Measurements from ENCODE around the gene HSF2. TPM values are rescaled to one million over a fixed set of nuclear protein-coding genes. Genes with fewer than 3 reads are reported as not detected.
A peak's percentile ranks its signal among the peaks of the same experiment; 100 is the strongest.

HSF2 gene
- polyA plus RNA-seq, 6 donors from 2014 or later, result 6.2 to 15.5 (median 11.1) TPM

GRCh38 chr6:122385857-122386612 is 13.4 kb upstream of the HSF2 start:
- DNase-seq, result no peak
- Mint-ChIP-seq H3K4me3 (no peak overlapping the region), H3K27me3 (peaks cover 22 to 44% (median 34%) of the 10 kb centered on the region in 3 donors), H3K9me3 (no peaks in the 10 kb centered on the region), H3K36me3 (no peaks in the 10 kb centered on the region), H3K27ac (no peak overlapping the region), H3K4me1 (no peaks in the 10 kb centered on the region)
- ATAC-seq (ENCODE audit: low read depth in 2 of 2), result no peak

GRCh38 chr6:122388945-122389344 is 10.5 kb upstream of the HSF2 start:
- Mint-ChIP-seq H3K4me3 (no peak overlapping the region), H3K4me1 (no peaks in the 10 kb centered on the region), H3K36me3 (no peaks in the 10 kb centered on the region), H3K27ac (no peak overlapping the region), H3K27me3 (peaks cover 23 to 47% (median 39%) of the 10 kb centered on the region in 3 donors), H3K9me3 (no peaks in the 10 kb centered on the region)
- DNase-seq, result no peak
- no peak for ATAC-seq (ENCODE audit: low read depth in 2 of 2)

GRCh38 chr6:122389704-122390372 is 9.6 kb upstream of the HSF2 start:
- DNase-seq (no peak), ATAC-seq (ENCODE audit: low read depth in 2 of 2) (peak in 1 of 2 donors; percentile 20)
- H3K27me3 Mint-ChIP-seq, result peaks cover 24 to 43% (median 38%) of the 10 kb centered on the region in 3 donors
- no peak overlapping the region for H3K4me3 Mint-ChIP-seq
- H3K36me3 Mint-ChIP-seq, result no peaks in the 10 kb centered on the region
- H3K4me1 Mint-ChIP-seq, result no peaks in the 10 kb centered on the region
- H3K27ac Mint-ChIP-seq, result no peak overlapping the region
- H3K9me3 Mint-ChIP-seq, result no peaks in the 10 kb centered on the region

GRCh38 chr6:122392564-122393350 is 6.7 kb upstream of the HSF2 start:
- H3K27ac Mint-ChIP-seq, result no peak overlapping the region
- DNase-seq (no peak), ATAC-seq (ENCODE audit: low read depth in 2 of 2) (no peak)
- no peaks in the 10 kb centered on the region for H3K4me1 Mint-ChIP-seq
- no peak overlapping the region for H3K4me3 Mint-ChIP-seq
- no peaks in the 10 kb centered on the region for H3K36me3 Mint-ChIP-seq
- peaks cover 15 to 26% (median 19%) of the 10 kb centered on the region in 3 donors for H3K27me3 Mint-ChIP-seq
- H3K9me3 Mint-ChIP-seq, result no peaks in the 10 kb centered on the region

- Mint-ChIP-seq H3K36me3 (no peaks in the 10 kb centered on the region), H3K9me3 (no peaks in the 10 kb centered on the region), H3K27me3 (peaks cover 15 to 25% (median 18%) of the 10 kb centered on the region in 3 donors), H3K4me3 (no peak overlapping the region), H3K27ac (no peak overlapping the region), H3K4me1 (no peaks in the 10 kb centered on the region)
- no peak for ATAC-seq (ENCODE audit: low read depth in 2 of 2)
- DNase-seq, result no peak
These were observed 6.0 kb upstream of the HSF2 start for GRCh38 chr6:122393351-122393896.

GRCh38 chr6:122394016-122394415 is 5.4 kb upstream of the HSF2 start:
- H3K27ac Mint-ChIP-seq, result no peak overlapping the region
- ATAC-seq (ENCODE audit: low read depth in 2 of 2) (no peak), DNase-seq (no peak)
- peaks cover 14 to 21% (median 18%) of the 10 kb centered on the region in 3 donors for H3K27me3 Mint-ChIP-seq
- H3K4me1 Mint-ChIP-seq, result peaks cover 0 to 3% (median 0%) of the 10 kb centered on the region in 3 donors
- no peak overlapping the region for H3K4me3 Mint-ChIP-seq
- H3K9me3 Mint-ChIP-seq, result no peaks in the 10 kb centered on the region
- no peaks in the 10 kb centered on the region for H3K36me3 Mint-ChIP-seq

- H3K9me3 Mint-ChIP-seq, result no peaks in the 10 kb centered on the region
- H3K36me3 Mint-ChIP-seq, result no peaks in the 10 kb centered on the region
- peaks cover 10 to 23% (median 15%) of the 10 kb centered on the region in 3 donors for H3K4me1 Mint-ChIP-seq
- DNase-seq, result no peak
- H3K27me3 Mint-ChIP-seq, result peaks cover under 1 to 4% (median 2%) of the 10 kb centered on the region in 3 donors
- H3K27ac Mint-ChIP-seq, result peak overlapping the region in 5 of 6 donors; percentile 42 to 86 (median 80)
- H3K4me3 Mint-ChIP-seq, result peak overlapping the region; percentile 87 to 99 (median 97)
- no peak for ATAC-seq (ENCODE audit: low read depth in 2 of 2)
These were observed 451 bp upstream of the HSF2 start for GRCh38 chr6:122399055-122399347.

GRCh38 chr6:122400121-122400450 is 634 bp downstream of the HSF2 start:
- Mint-ChIP-seq H3K9me3 (no peaks in the 10 kb centered on the region), H3K27me3 (no peaks in the 10 kb centered on the region), H3K27ac (peak overlapping the region; percentile 79 to 96 (median 88)), H3K4me3 (peak overlapping the region; percentile 89 to 99 (median 98)), H3K36me3 (no peaks in the 10 kb centered on the region), H3K4me1 (peaks cover 15 to 25% (median 16%) of the 10 kb centered on the region in 3 donors)
- DNase-seq (no peak), ATAC-seq (ENCODE audit: low read depth in 2 of 2) (no peak)

GRCh38 chr6:122400462-122401089 is 1.1 kb downstream of the HSF2 start:
- no peaks in the 10 kb centered on the region for H3K36me3 Mint-ChIP-seq

GRCh38 chr6:122401104-122401503 is 1.7 kb downstream of the HSF2 start:
- Mint-ChIP-seq H3K4me3 (peak overlapping the region in 7 of 8 donors; percentile 9 to 99 (median 96)), H3K36me3 (no peaks in the 10 kb centered on the region), H3K4me1 (peaks cover 18 to 28% (median 19%) of the 10 kb centered on the region in 3 donors), H3K27me3 (no peaks in the 10 kb centered on the region), H3K9me3 (no peaks in the 10 kb centered on the region), H3K27ac (peak overlapping the region in 1 of 6 donors; percentile 5)
- DNase-seq (no peak), ATAC-seq (ENCODE audit: low read depth in 2 of 2) (no peak)

More at GRCh38 chr6:122400462-122401089, 1.1 kb downstream of the HSF2 start:
- H3K27ac Mint-ChIP-seq, result peak overlapping the region in 3 of 6 donors; percentile 5 to 83 (median 38)
- DNase-seq (no peak), ATAC-seq (ENCODE audit: low read depth in 2 of 2) (no peak)
- peak overlapping the region; percentile 89 to 99 (median 98) for H3K4me3 Mint-ChIP-seq
- no peaks in the 10 kb centered on the region for H3K27me3 Mint-ChIP-seq
- no peaks in the 10 kb centered on the region for H3K9me3 Mint-ChIP-seq
- peaks cover 15 to 27% (median 16%) of the 10 kb centered on the region in 3 donors for H3K4me1 Mint-ChIP-seq

GRCh38 chr6:122404444-122404843 is 5.0 kb downstream of the HSF2 start:
- Mint-ChIP-seq H3K4me1 (peaks cover 32 to 46% (median 45%) of the 10 kb centered on the region in 3 donors), H3K4me3 (no peak overlapping the region), H3K27me3 (no peaks in the 10 kb centered on the region), H3K36me3 (no peaks in the 10 kb centered on the region), H3K9me3 (no peaks in the 10 kb centered on the region), H3K27ac (no peak overlapping the region)
- DNase-seq (no peak), ATAC-seq (ENCODE audit: low read depth in 2 of 2) (no peak)

GRCh38 chr6:122405417-122405816 is 6.0 kb downstream of the HSF2 start:
- Mint-ChIP-seq H3K36me3 (no peaks in the 10 kb centered on the region), H3K27me3 (no peaks in the 10 kb centered on the region), H3K9me3 (no peaks in the 10 kb centered on the region), H3K4me3 (no peak overlapping the region), H3K27ac (no peak overlapping the region), H3K4me1 (peaks cover 35 to 47% (median 42%) of the 10 kb centered on the region in 3 donors)
- no peak for ATAC-seq (ENCODE audit: low read depth in 2 of 2)
- no peak for DNase-seq

GRCh38 chr6:122406187-122406586 is 6.7 kb downstream of the HSF2 start:
- Mint-ChIP-seq H3K4me3 (no peak overlapping the region), H3K27me3 (no peaks in the 10 kb centered on the region), H3K27ac (peak overlapping the region in 1 of 6 donors; percentile 2), H3K9me3 (no peaks in the 10 kb centered on the region), H3K4me1 (peaks cover 31 to 47% (median 36%) of the 10 kb centered on the region in 3 donors), H3K36me3 (no peaks in the 10 kb centered on the region)
- DNase-seq (no peak), ATAC-seq (ENCODE audit: low read depth in 2 of 2) (no peak)
